ENCODE measurements around the gene GEMIN7. TPM values are rescaled to one million over a fixed set of nuclear protein-coding genes. Genes with fewer than 3 reads are reported as not detected.

Gene GEMIN7
- total and polyA plus RNA-seq, 2 of the 4 experiments (the other 2 are of a cell fraction): 27.2 to 53.0 TPM

DNA sequence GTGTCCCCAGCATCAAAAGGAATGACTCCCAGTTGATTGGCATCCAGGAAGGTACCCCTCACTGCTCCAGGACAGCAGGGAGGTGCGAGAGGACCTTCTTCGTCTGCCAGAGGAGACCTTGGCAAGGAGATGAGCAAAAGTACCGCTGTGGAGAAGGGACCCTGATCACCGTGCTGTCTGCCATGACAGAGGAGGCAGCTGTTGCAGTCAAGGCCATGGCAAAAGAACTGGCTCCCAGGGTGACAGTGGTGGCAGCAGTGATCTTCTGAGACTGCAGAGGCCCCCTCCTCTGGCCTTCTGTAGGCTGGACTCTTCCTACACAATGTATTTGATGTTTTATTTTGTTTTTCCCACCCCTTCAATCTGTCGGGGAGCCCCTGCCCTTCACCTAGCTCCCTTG, 49.7 kb downstream of the GEMIN7 start:
- Histone ChIP-seq H2BK5ac (ENCODE audit: low read depth, low read length, poor library complexity, severe bottlenecking) (no peak overlapping the region), H4K5ac (ENCODE audit: low read depth, low read length) (no peak overlapping the region), H3K4me2 (ENCODE audit: low read depth, low read length) (no peak overlapping the region), H3K27me3 (ENCODE audit: control insufficient read depth, insufficient read depth, low read length) (no peaks in the 10 kb centered on the region), H2BK15ac (ENCODE audit: low read depth, low read length) (no peak overlapping the region), H3K18ac (ENCODE audit: low read depth, low read length) (no peak overlapping the region), H4K8ac (ENCODE audit: low read depth in 2 of 2, low read length in 2 of 2) (no peak overlapping the region), H3K4ac (ENCODE audit: low read depth, low read length) (no peak overlapping the region), H3K79me1 (ENCODE audit: low read depth in 1 of 2, low read length in 2 of 2) (peaks cover 40 to 85% of the 10 kb centered on the region in 2 experiments), H3K56ac (ENCODE audit: extremely low read depth, insufficient read depth, low read length) (no peak overlapping the region), H3K4me3 (ENCODE audit: insufficient read depth, low read depth, low read length) (no peak overlapping the region), H4K91ac (ENCODE audit: insufficient read depth, low read depth, low read length) (no peak overlapping the region), H3K36me3 (ENCODE audit: control insufficient read depth, insufficient read depth, low read length) (0 out of 2 replicates have a peak, but pooled peaks cover 4% of the 10 kb centered on the region), H3K9ac (ENCODE audit: low read depth, low read length) (no peak overlapping the region), H3K9me3 (ENCODE audit: control insufficient read depth, insufficient read depth, low read length) (no peaks in the 10 kb centered on the region), H3K14ac (replicated peaks; ENCODE audit: low read depth, low read length) (no peak overlapping the region), H3K9me1 (ENCODE audit: insufficient read depth, low read length) (peaks cover 13% of the 10 kb centered on the region), H3K27ac (ENCODE audit: insufficient read depth, low read length) (no peak overlapping the region), H2BK20ac (ENCODE audit: low read depth, low read length) (no peak overlapping the region), H2BK120ac (ENCODE audit: low read depth, low read length) (no peak overlapping the region), H2AK9ac (replicated peaks; ENCODE audit: low read depth, low read length, poor library complexity) (no peak overlapping the region), H3K4me1 (ENCODE audit: control insufficient read depth, insufficient read depth, low read length) (no peaks in the 10 kb centered on the region; the same call in 1 of the 2 replicates), H2AK5ac (ENCODE audit: low read depth, low read length) (no peak overlapping the region), H4K20me1 (ENCODE audit: insufficient read depth, low read length) (peaks cover 80% of the 10 kb centered on the region), H3K23ac (ENCODE audit: low read depth, low read length) (no peak overlapping the region), H2AFZ (replicated peaks; ENCODE audit: low read length, poor library complexity) (no peak overlapping the region)
- CTCF ChIA-PET: no interaction called here
- dilution Hi-C loops (cut with HindIII; ENCODE audit: low sequenced_read_pairs, unreplicated experiment): no loop called here
- DNase-seq (no peak), ATAC-seq (ENCODE audit: low read depth) (no peak)
- in situ Hi-C loops (cut with MboI; ENCODE audit: low sequenced_read_pairs): no loop called here
- no TSS peak for BruUV-seq (replicated peaks)
- TF ChIP-seq FOS (IDR thresholded peaks at IDR 0.05; ENCODE audit: low read depth, low read length) (no peak), MAFK (IDR thresholded peaks at IDR 0.05; ENCODE audit: low read depth, low read length) (no peak), SMC3 (IDR thresholded peaks at IDR 0.05; ENCODE audit: low read depth, low read length) (no peak), CHD1 (IDR thresholded peaks at IDR 0.05; ENCODE audit: low read depth, low read length) (no peak), MXI1 (IDR thresholded peaks at IDR 0.05; ENCODE audit: borderline replicate concordance, low read depth, low read length) (no peak), CEBPB (IDR thresholded peaks at IDR 0.05; ENCODE audit: low read depth, low read length) (no peak), BHLHE40 (IDR thresholded peaks at IDR 0.05; ENCODE audit: low read depth, low read length) (no peak)
- TF ChIP-seq, protein P1, sequence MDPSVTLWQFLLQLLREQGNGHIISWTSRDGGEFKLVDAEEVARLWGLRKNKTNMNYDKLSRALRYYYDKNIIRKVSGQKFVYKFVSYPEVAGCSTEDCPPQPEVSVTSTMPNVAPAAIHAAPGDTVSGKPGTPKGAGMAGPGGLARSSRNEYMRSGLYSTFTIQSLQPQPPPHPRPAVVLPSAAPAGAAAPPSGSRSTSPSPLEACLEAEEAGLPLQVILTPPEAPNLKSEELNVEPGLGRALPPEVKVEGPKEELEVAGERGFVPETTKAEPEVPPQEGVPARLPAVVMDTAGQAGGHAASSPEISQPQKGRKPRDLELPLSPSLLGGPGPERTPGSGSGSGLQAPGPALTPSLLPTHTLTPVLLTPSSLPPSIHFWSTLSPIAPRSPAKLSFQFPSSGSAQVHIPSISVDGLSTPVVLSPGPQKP (IDR thresholded peaks at IDR 0.05; ENCODE audit: borderline replicate concordance, low read depth, low read length): no peak
- TF ChIP-seq, protein P2, sequence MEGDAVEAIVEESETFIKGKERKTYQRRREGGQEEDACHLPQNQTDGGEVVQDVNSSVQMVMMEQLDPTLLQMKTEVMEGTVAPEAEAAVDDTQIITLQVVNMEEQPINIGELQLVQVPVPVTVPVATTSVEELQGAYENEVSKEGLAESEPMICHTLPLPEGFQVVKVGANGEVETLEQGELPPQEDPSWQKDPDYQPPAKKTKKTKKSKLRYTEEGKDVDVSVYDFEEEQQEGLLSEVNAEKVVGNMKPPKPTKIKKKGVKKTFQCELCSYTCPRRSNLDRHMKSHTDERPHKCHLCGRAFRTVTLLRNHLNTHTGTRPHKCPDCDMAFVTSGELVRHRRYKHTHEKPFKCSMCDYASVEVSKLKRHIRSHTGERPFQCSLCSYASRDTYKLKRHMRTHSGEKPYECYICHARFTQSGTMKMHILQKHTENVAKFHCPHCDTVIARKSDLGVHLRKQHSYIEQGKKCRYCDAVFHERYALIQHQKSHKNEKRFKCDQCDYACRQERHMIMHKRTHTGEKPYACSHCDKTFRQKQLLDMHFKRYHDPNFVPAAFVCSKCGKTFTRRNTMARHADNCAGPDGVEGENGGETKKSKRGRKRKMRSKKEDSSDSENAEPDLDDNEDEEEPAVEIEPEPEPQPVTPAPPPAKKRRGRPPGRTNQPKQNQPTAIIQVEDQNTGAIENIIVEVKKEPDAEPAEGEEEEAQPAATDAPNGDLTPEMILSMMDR (conservative IDR thresholded peaks at IDR 0.05; ENCODE audit: low read depth, low read length): no peak
- intact Hi-C loops (cut with micrococcal nuclease): loop anchor here (5.0 kb wide), 1 partner anchor 37 kb away; the partner anchor contains the start of gene PPP1R37
- POLR2A ChIA-PET (ENCODE audit: unreplicated experiment): no interaction called here
- 93% methylated on average over 4 of the region's 5 CpGs; no CpG with 5 or more reads in 1 of the 2 experiments for WGBS, 2 experiments (ENCODE audit: extremely low coverage in 2 of 2, insufficient read length in 1 of 2)
